Ishikawa (cell line): ENCODE results near the gene AP4B1.

Experiments used
- CREB1 ChIP-seq: IDR thresholded peaks from 2 replicates; pipeline ENCODE4 v1.6.1; 2012; ENCODE audit warnings: low read depth
- EGR1 ChIP-seq: IDR thresholded peaks from 2 replicates; pipeline ENCODE4 v1.6.1; 2012
- EP300 ChIP-seq: IDR thresholded peaks from 2 replicates; pipeline ENCODE4 v1.6.1; 2012; ENCODE audit warnings: borderline replicate concordance
- FOXM1 ChIP-seq: IDR thresholded peaks from 2 replicates; pipeline ENCODE4 v1.6.1; 2012; ENCODE audit warnings: low read depth, borderline replicate concordance
- TAF1 ChIP-seq: IDR thresholded peaks from 2 replicates; pipeline ENCODE4 v1.6.1; 2012; ENCODE audit warnings: low read depth, mild to moderate bottlenecking

AP4B1 gene

DNA sequence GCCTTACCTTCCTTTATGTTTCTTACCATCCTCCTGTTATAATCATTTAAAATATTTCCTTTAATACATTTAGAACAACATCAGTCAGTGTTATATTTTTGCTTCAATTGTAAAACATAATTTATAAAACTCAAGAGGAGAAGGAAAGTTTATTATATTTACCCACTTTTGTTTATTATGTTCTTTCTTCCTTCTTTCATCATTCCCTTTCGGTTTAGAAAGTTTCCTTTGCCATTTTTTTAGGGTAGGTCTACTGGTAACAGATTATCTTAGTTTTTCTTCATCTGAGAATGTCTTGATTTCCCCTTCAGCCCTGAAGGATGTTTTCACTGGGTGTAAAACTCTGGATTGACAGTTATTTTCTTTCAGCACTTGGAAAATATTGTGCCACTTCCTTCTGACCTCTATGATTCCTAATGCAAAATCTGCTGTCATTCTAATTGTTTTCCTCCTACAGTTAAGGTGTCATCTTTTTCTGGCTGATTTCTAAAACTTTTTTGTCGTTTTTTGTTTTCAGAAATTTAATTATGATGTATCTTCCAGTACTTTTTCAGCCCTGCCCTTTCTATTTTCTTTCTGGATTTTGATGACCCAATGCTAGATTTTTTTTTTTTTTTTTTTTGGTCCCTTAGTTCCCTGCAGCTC lies 58.1 kb downstream of the AP4B1 start:
- TF ChIP-seq EGR1 = no peak
- TF ChIP-seq CREB1 = no peak
- TF ChIP-seq EP300 = no peak
- no peak for TF ChIP-seq TAF1
- TF ChIP-seq FOXM1 = no peak
